Measurements from ENCODE around the gene LYZL1. TPM values are rescaled to one million over a fixed set of nuclear protein-coding genes. Genes with fewer than 3 reads are reported as not detected.
A peak's percentile ranks its signal among the peaks of the same experiment; 100 is the strongest.

LYZL1 gene
- total RNA-seq, 1 donor from 2014 or later: not detected

GRCh38 chr10:29353305-29353704 is 64.4 kb downstream of the LYZL1 start:
- H3K4me1 ChIP-seq: peaks cover 4% of the 10 kb centered on the region
- H3K9ac ChIP-seq: no peak overlapping the region
- TF ChIP-seq CTCF (IDR thresholded peaks at IDR 0.05): no peak
- TF ChIP-seq EZH2phosphoT487 (IDR thresholded peaks at IDR 0.05): no peak
- H3K4me2 ChIP-seq: no peak overlapping the region
- Mint-ChIP-seq H3K27ac (no peak overlapping the region), H3K4me1 (peaks cover 19% of the 10 kb centered on the region), H3K27me3 (ENCODE audit: insufficient read depth, low read depth) (peaks cover 12% of the 10 kb centered on the region), H3K4me3 (no peak overlapping the region), H3K36me3 (no peaks in the 10 kb centered on the region), H3K9me3 (peaks cover 2% of the 10 kb centered on the region)
- H3K79me2 ChIP-seq (ENCODE audit: low read depth): no peaks in the 10 kb centered on the region
- no peak overlapping the region for H3K27ac ChIP-seq
- no peaks in the 10 kb centered on the region for H3K36me3 ChIP-seq
- no peak for DNase-seq (ENCODE audit: low spot score)
- no peak overlapping the region for H2AFZ ChIP-seq (replicated peaks)
- no peaks in the 10 kb centered on the region for H4K20me1 ChIP-seq (ENCODE audit: low read depth)
- H3K27me3 ChIP-seq: no peaks in the 10 kb centered on the region
- H3K4me3 ChIP-seq: no peak overlapping the region
- H3F3A ChIP-seq (ENCODE audit: low read depth): no peaks in the 10 kb centered on the region
- no peaks in the 10 kb centered on the region for H3K9me3 ChIP-seq (ENCODE audit: low read depth)

- Mint-ChIP-seq H3K9me3 (no peaks in the 10 kb centered on the region), H3K36me3 (no peaks in the 10 kb centered on the region), H3K4me3 (no peak overlapping the region), H3K27me3 (ENCODE audit: insufficient read depth, low read depth) (peaks cover 12% of the 10 kb centered on the region), H3K4me1 (peaks cover 23% of the 10 kb centered on the region), H3K27ac (no peak overlapping the region)
- Histone ChIP-seq H3K27me3 (no peaks in the 10 kb centered on the region), H2AFZ (replicated peaks) (no peak overlapping the region), H3K9me3 (ENCODE audit: low read depth) (no peaks in the 10 kb centered on the region), H3K27ac (no peak overlapping the region), H3K79me2 (ENCODE audit: low read depth) (no peaks in the 10 kb centered on the region), H3K4me1 (peaks cover 4% of the 10 kb centered on the region), H4K20me1 (ENCODE audit: low read depth) (no peaks in the 10 kb centered on the region), H3K9ac (no peak overlapping the region), H3K36me3 (no peaks in the 10 kb centered on the region), H3F3A (ENCODE audit: low read depth) (no peaks in the 10 kb centered on the region), H3K4me3 (no peak overlapping the region), H3K4me2 (peak overlapping the region; percentile 42)
- peak; percentile 6 for DNase-seq (ENCODE audit: low spot score)
- TF ChIP-seq EZH2phosphoT487 (IDR thresholded peaks at IDR 0.05) (no peak), EZH2 (IDR thresholded peaks at IDR 0.05) (no peak), CTCF (IDR thresholded peaks at IDR 0.05) (no peak)
These were observed 65.2 kb downstream of the LYZL1 start for GRCh38 chr10:29353887-29354561.

GRCh38 chr10:29355411-29355991 is 66.6 kb downstream of the LYZL1 start:
- TF ChIP-seq EZH2 (IDR thresholded peaks at IDR 0.05) (no peak), CTCF (IDR thresholded peaks at IDR 0.05) (no peak), EZH2phosphoT487 (IDR thresholded peaks at IDR 0.05) (no peak)
- H3K4me2 ChIP-seq: no peak overlapping the region
- peaks cover 25% of the 10 kb centered on the region for H3K4me1 Mint-ChIP-seq

More at GRCh38 chr10:29355411-29355991, 66.6 kb downstream of the LYZL1 start:
- Mint-ChIP-seq H3K27me3 (ENCODE audit: insufficient read depth, low read depth) (peaks cover 7% of the 10 kb centered on the region), H3K9me3 (no peaks in the 10 kb centered on the region), H3K27ac (no peak overlapping the region), H3K4me3 (no peak overlapping the region), H3K36me3 (no peaks in the 10 kb centered on the region)
- no peaks in the 10 kb centered on the region for H3K79me2 ChIP-seq (ENCODE audit: low read depth)
- DNase-seq (ENCODE audit: low spot score): no peak
- H3K9ac ChIP-seq: no peak overlapping the region
- no peaks in the 10 kb centered on the region for H3F3A ChIP-seq (ENCODE audit: low read depth)
- H2AFZ ChIP-seq (replicated peaks): no peak overlapping the region
- no peak overlapping the region for H3K27ac ChIP-seq
- H3K9me3 ChIP-seq (ENCODE audit: low read depth): no peaks in the 10 kb centered on the region
- H3K36me3 ChIP-seq: no peaks in the 10 kb centered on the region
- H3K27me3 ChIP-seq: no peaks in the 10 kb centered on the region
- no peaks in the 10 kb centered on the region for H4K20me1 ChIP-seq (ENCODE audit: low read depth)
- no peak overlapping the region for H3K4me3 ChIP-seq
- H3K4me1 ChIP-seq: peaks cover 4% of the 10 kb centered on the region

All from neural progenitor cell (in vitro differentiated cells).